ENCODE data around the gene THTPA.

Gene THTPA

GRCh38 chr14:23558346-23559009, 2.4 kb downstream of the THTPA start:
- peaks cover 29% of the 10 kb centered on the region for H3K4me1 Mint-ChIP-seq
- no peak for TF ChIP-seq CTCF (IDR thresholded peaks at IDR 0.05)
- no peak for DNase-seq
- H3K9me3 Mint-ChIP-seq: no peaks in the 10 kb centered on the region
- H3K36me3 Mint-ChIP-seq (ENCODE audit: low read depth): peaks cover 21% of the 10 kb centered on the region
- H3K4me3 Mint-ChIP-seq: no peak overlapping the region
- H3K27me3 Mint-ChIP-seq (ENCODE audit: low read depth, poor library complexity): peaks cover 8% of the 10 kb centered on the region
- H3K27ac Mint-ChIP-seq: no peak overlapping the region

GRCh38 chr14:23559010-23559925, 3.2 kb downstream of the THTPA start:
- Mint-ChIP-seq H3K4me1 (peaks cover 29% of the 10 kb centered on the region), H3K27ac (no peak overlapping the region), H3K4me3 (no peak overlapping the region), H3K36me3 (ENCODE audit: low read depth) (peaks cover 25% of the 10 kb centered on the region), H3K9me3 (no peaks in the 10 kb centered on the region), H3K27me3 (ENCODE audit: low read depth, poor library complexity) (peaks cover 8% of the 10 kb centered on the region)
- peak; percentile 91 for TF ChIP-seq CTCF (IDR thresholded peaks at IDR 0.05)
- DNase-seq: peak; percentile 84

GRCh38 chr14:23559926-23560520, 4.0 kb downstream of the THTPA start:
- Mint-ChIP-seq H3K4me3 (no peak overlapping the region), H3K27ac (no peak overlapping the region), H3K9me3 (no peaks in the 10 kb centered on the region), H3K4me1 (peaks cover 29% of the 10 kb centered on the region), H3K36me3 (ENCODE audit: low read depth) (peaks cover 27% of the 10 kb centered on the region), H3K27me3 (ENCODE audit: low read depth, poor library complexity) (peaks cover 5% of the 10 kb centered on the region)
- TF ChIP-seq CTCF (IDR thresholded peaks at IDR 0.05): no peak
- DNase-seq: no peak

GRCh38 chr14:23561259-23561658, 5.2 kb downstream of the THTPA start:
- no peaks in the 10 kb centered on the region for H3K9me3 Mint-ChIP-seq
- H3K27me3 Mint-ChIP-seq (ENCODE audit: low read depth, poor library complexity): peaks cover 5% of the 10 kb centered on the region
- peaks cover 20% of the 10 kb centered on the region for H3K4me1 Mint-ChIP-seq
- peaks cover 27% of the 10 kb centered on the region for H3K36me3 Mint-ChIP-seq (ENCODE audit: low read depth)
- no peak for TF ChIP-seq CTCF (IDR thresholded peaks at IDR 0.05)
- no peak overlapping the region for H3K27ac Mint-ChIP-seq
- H3K4me3 Mint-ChIP-seq: no peak overlapping the region
- DNase-seq: no peak

GRCh38 chr14:23561873-23562821, 6.1 kb downstream of the THTPA start:
- Mint-ChIP-seq H3K9me3 (no peaks in the 10 kb centered on the region), H3K27me3 (ENCODE audit: low read depth, poor library complexity) (no peaks in the 10 kb centered on the region), H3K4me1 (peaks cover 20% of the 10 kb centered on the region), H3K4me3 (no peak overlapping the region), H3K27ac (no peak overlapping the region), H3K36me3 (ENCODE audit: low read depth) (peaks cover 27% of the 10 kb centered on the region)
- no peak for DNase-seq
- TF ChIP-seq CTCF (IDR thresholded peaks at IDR 0.05): no peak

Data from nephron progenitor cell (in vitro differentiated cells).